A549 (cell line): Measurements from ENCODE around the gene MED27.

Source experiments
- CHD2 ChIP-seq: fragments of 150-350 bp; IDR thresholded peaks from 2 replicates; pipeline ENCODE4 v1.6.1; 2014; ENCODE audit warnings: low read length; ENCODE audit not compliant: partially characterized antibody
- POLR2AphosphoS2 ChIP-seq: conservative IDR thresholded peaks from 2 replicates; pipeline ENCODE4 v1.6.1; 2012; ENCODE audit warnings: low read length, improper control_type of control experiment, inconsistent platforms
- REST ChIP-seq: fragments of 200-600 bp; sonication (generic); IDR thresholded peaks from 2 replicates; pipeline ENCODE4 v1.6.1; 2016; ENCODE audit warnings: antibody characterized with exemption, mild to moderate bottlenecking, moderate library complexity

DNA sequence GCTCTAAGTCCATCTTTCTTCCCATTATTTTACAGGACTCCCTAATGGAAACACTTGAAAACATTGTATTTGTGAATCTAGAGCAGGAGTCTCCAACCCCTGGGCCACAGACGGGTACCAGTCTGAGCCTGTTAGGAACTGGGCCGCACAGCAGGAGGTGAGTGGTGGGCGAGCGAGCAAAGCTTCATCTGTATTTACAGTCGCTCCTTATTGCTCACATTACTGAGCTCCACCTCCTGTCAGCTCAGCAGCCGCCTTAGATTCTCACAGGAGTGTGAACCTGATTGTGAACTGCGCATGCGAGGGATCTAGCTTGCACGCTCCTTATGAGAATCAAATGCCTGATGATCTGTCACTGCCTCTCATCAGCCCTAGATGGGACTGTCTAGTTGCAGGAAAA lies 111.0 kb downstream of the MED27 start:
- TF ChIP-seq REST, result no peak
- TF ChIP-seq CHD2, result no peak
- no peak for TF ChIP-seq POLR2AphosphoS2
